HS-5 (cell line): ENCODE data around the gene ATP5PD.

ENCODE experiments used
- DNase-seq: peaks from one replicate; pipeline ENCODE4 v3.0.0-alpha.2; 2012; ENCODE audit warnings: low read depth

ATP5PD gene

GRCh38 chr17:75046407-75047289 lies at the start of gene ATP5PD, which contains the start of gene KCTD2:
Gene ATP5PD, minus strand, starts transcription at chr17:75046969. Its CDS starts 4,319 bp downstream, at chr17:75042650.
Gene KCTD2, plus strand, starts transcription at chr17:75047225. Its CDS starts 26 bp downstream, at chr17:75047251.
- DNase-seq = peak; percentile 84

GRCh38 chr17:75096082-75096625 lies 49.4 kb upstream of the ATP5PD start:
- no peak for DNase-seq

DNA sequence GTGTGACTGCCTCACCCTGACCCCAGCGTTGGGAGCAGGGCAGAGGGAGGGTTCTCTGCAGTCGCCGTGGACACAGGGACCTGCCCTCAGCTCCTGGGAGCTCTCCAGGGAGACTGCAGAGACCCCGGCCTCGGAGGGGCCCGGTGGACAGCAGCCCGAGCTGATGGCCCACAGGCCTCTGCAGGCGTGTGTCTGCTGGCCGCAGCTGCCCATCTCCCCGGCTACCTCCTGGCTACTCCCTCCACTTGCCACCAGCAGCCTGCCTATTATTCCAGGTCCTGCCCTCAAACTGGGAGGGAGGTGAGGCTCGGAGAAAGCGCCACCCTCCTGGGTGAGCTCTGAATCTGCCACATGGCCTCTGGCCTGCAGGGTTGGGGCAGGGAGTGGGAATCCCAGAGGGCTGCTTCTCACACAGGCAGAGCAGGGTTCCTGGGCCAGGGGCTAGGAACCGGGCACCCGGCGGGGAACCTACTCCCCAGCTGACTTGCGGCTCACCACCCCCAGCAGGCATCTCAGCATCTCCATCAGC lies 48.2 kb upstream of the ATP5PD start:
- no peak for DNase-seq

DNA sequence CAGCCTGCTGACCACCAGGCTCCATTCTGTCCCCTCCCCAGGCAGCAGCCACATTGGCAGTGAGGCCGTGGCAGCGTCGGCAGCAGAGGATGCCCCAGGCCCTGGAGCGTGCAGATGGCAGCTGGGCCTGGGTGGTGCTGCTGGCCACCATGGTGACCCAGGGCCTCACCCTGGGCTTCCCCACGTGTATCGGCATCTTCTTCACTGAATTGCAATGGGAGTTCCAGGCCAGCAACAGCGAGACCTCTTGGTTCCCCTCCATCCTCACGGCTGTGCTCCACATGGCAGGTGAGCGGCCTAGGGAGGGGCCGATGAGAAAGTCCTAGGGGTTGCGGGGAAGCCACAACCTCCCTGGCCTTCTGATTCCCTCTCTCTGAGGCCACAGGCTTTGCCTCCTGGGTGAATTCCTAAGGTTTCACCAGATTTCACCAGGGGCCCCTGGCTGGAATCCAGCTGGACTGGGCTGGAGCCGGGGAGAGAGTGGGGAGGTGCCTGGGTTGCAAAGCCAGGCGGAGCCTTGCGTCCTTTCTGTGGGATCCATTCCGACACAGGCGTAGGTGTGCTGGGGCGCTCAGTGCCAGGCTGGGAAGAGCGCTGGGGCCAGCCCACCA lies 46.9 kb upstream of the ATP5PD start:
- no peak for DNase-seq

DNA sequence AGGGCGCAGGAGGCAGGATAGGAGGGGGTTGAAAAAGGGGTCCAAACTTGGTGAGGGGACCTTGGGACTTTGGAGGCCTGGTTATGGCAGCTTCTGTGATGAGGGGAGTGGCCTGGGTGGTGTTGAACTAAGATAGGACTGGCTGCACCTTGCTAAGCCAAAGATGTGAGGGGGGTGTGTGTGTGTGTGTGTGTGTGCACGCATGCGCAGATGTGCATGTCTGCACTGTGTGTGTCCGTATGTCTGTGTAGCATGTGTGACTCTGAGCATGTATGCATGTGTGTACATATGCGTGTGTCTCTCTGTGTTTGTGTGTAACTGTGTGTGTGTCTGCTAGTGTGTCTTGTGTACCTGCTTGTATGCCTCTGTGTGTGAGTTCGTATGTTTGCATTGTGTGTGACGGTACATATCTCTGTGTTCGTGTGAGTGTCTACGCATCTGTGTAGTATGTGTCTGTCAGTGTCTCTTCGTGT lies 45.1 kb upstream of the ATP5PD start:
- DNase-seq = no peak

DNA sequence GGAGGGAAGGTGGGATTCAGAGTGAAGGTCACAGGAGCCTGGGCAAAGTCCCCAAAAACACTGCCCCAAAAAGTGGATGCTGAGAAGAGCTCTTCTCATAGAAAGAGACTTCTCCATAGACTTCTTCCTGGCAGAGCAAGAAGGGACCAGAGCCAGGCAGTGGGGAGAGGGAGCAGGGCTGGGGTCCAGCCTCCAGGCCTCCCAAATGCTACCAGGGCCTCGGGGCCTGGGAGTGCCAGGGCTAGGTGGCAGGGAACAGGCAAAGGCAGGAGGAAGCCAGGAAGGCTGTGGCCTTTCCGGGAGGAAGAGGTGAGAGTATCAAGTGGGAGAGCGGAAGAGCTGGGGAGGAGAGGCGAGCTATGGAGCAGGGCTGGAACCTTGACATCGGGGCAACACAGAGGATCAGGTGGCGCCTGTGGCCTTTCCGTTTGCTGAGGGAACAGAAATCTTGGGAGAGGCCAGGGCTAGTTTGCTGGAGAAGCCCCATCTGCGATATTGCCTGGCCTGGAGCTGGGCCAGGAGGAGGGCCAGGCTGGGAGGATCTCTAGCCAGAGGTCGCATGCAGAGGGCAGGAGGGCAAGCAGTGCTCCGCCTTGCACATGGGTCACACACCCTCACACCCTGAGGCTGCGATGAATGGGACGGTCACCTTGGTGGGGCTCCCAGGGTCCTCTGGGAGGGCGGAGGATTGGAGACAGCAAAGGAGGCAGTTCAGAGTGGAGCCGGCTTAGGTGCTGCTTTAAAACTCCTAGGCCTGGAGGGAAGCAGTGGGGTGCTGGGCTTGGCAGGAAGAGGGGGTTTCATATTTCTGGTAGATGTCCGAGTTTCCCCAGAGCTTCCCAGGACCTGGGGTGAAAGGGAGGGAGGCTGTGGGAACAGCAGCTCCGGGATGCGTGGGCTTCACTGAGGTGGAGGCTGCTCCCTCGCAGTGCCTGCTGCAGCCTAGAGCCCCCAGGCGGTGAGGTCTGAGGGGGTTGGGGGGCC lies 44.4 kb upstream of the ATP5PD start:
- DNase-seq = no peak

- DNase-seq = no peak
Observed at GRCh38 chr17:75088465-75089417, 42.0 kb upstream of the ATP5PD start.

DNA sequence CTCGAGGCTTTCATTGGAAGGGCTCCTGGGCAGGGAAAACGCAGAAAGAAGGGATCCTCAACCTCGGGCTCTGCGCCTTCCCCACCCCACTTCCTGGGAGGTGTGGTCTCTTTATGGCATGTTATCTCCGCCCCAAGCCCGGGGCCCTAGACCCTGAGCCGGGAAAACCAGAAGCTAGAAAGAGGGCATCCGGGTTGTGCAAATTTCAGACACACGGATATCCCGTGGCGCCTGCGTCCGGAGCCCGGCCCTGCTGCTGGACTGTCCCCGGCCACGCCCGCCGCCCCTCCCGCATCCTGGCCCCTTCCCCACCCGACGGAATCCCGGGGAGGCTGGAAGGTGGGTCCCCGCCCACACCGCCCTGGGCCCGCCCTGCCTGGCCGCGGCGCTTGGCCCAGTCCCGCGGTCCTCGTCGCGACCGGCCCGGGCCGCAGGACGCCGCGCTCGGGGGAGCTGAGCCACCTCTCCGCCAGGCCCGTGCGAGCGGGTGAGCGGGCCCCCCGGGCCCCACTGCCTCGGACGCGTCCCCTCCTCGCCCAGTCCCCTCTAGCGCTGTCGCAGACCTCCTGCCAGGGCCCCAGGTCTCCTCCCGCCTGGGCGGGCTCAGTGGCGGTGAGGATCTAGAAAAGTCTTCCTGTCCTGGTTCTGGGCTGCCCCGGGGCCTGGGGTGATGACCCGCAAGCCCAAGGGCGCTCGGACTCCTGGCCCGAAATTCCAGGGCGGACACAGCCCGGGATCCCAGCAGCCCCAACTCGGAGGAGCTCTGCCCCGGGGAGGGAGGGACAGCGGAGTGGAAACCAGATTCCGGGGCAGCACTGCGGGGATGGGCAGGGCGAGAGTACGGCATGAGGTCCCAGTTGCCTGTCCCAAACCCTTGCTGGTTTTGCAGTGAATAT lies 41.0 kb upstream of the ATP5PD start, which contains the start of gene SLC16A5:
Gene SLC16A5, plus strand, starts transcription at position 397 of the 896 bp plus-strand sequence. CDS start 5,683 bp downstream, outside the sequence.
- peak; percentile 67 for DNase-seq

DNA sequence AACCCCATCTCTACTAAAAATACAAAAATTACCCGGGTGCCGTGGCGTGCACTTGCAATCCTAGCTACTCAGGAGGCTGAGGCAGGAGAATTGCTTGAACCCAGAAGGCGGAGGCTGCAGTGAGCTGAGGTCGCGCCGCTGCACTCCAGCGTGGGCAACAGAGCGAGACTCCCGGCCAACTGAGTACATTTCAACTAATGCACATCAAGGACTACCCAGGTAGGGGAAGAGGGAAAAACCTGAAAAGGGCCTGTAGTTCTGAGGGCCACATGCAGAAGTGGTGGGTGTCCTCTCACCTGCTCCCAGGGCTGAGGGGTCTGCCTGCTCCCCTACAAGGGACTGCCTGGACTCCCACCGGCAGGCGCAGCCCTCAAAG lies 40.4 kb upstream of the ATP5PD start:
- no peak for DNase-seq

- no peak for DNase-seq
Observed at GRCh38 chr17:75086496-75087181, 39.9 kb upstream of the ATP5PD start.

DNA sequence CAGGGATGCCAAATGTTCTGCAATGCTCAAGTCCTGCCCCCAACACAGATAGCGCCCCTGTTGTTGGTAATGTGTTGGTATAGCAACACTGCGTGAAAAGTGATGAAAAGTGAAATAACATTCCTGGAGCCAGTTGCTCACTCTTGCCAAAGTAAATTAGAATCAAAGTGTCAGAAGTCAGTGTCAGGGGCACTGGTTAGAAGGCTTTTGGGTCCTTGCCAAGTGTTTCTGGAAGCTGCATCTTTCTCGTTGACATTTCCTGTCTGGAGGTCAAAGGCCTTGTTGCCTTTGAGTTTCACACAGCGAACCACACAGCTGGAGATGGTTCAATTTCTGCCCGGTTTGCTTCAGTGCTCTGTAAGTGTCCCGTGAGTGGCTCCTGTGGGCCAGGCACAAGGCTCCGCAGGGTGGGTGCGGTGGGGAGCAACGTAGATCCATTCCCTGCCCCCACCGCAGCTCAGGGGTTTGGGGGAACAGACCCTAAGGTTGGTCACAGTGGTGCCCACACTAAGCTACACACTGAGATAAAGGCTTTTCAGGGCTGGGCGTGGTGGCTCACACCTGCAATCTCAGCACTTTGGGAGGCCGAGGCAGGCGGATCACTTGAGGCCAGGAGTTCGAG lies 37.4 kb upstream of the ATP5PD start:
- DNase-seq = no peak

DNA sequence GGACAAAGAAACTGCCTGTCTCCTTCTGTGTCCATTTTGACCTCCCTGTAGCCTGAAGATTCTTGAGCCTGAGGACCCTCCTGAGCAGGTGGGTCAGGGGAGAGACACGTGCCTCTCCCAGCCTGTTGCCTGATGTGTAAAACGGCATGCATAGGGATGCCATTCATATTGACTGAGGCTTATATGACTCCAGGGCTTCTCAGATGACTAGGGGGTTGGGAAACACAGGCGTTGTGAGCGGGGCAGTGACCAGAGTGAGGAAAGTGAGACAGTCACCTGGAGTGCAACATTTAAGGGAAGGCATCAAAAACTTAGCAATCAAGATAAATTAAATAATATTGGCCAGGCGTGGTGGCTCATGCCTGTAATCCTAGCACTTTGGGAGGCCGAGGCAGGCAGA lies 35.9 kb upstream of the ATP5PD start:
- DNase-seq = no peak

DNA sequence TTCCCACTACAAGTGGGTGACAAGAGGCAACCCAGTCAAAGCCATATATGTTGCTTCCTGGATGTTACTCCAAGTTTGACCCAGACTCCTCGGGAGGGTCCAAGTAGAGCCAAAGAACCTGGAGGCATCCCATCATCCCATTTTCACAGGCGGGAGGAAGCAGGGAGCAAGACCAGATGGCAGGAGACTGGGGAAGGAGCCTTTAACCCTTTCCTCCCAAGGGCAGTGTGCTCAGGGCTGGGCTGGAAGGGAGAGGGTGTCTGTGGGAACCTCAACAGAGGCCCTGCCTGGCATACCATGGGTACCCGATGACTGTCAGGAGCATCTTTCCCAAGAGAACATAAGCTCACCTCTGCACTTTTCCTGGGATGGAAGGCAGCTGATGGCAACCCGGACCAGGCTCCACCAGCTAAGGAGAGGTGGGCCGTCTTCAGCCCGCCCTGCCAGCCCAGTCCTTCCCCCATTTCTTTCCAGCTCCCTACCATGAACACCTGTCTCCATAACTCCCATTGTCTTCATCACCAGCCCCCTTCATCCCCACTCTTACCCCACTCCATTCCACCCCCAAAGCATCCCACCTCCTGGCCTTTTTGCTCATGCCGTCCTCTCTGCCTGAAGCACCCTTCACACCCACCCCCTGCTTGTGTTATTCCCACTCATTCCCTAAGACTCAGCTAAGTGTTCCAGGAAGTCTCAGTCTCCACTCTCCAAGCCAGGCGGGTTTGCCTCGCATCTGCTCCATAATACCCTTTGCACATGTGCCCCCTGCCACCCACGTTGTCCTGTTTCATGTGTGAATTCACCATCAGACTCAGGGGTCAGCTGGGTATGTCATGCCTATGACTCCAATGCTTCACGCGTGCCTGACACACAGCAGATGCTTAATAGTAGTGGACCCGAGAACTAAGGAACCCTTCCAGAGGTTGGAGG lies 35.1 kb upstream of the ATP5PD start:
- no peak for DNase-seq

GRCh38 chr17:75079023-75079373 lies 32.2 kb upstream of the ATP5PD start:
- no peak for DNase-seq

DNA sequence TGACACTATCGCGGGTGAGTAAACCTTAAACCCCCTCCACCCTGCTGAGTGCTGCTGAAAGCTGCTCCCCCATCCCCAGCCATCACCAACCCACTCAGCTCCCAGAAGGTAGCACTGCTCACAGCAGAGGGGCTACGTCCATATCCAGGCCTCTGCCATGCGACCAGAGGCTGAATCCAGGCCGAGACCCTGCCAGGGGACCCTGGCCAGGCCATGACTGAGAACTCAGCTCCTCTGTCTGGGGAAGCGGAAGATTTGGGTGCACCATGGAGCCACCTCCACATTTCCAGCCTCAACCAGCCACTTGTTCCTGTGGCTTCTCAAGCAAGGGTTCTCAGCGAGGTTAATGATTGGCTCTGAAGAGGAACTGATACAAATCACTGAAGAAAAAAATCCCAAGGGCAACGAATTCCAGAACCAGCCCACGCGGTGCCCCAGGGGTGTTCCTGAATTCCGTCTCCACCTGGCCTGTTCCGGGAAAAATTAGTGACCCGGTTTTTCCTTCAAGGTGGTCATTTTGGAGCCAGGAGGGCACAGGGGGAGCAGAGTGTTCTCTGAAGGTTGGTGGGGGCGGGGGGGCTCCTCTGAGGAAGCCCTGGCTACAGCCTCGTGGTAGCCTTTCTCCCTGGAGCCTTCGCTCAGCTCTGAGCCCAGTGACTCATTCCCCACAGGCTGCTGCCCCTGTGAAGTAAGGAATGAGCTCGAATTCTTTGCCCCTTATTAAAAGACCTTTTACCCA lies 31.7 kb upstream of the ATP5PD start:
- DNase-seq = no peak
